HCT116 (cell line): ENCODE measurements around the gene HAUS6. TPM values are rescaled to one million over a fixed set of nuclear protein-coding genes. Genes with fewer than 3 reads are reported as not detected.
"Not testable (repeated sequence)": the region's sequence is repeated elsewhere in the genome, so short reads cannot be mapped to it uniquely, and the experiment has no call there.

Source experiments
- ATAC-seq: fragments of 200-7000 bp; cut with Tn5 transposase; 2 replicates; pipeline ENCODE4 v1.9.1; 2020; ENCODE audit warnings: mild to moderate bottlenecking, moderate library complexity
- BruUV-seq: library from RNA; stranded (reverse); fragments of 400-500 nt; replicated peaks from 2 replicates; lab custom pipeline; 2021; lab: Mats Ljungman, UMichigan
- CTCF ChIA-PET: fragments of 300-600 bp; sonication (Branson Sonifier 250); formaldehyde crosslinking; loops from one replicate; lab custom pipeline; 2021; ENCODE audit warnings: antibody characterized with exemption; lab: Charles Lee
- POLR2A ChIA-PET: fragments of 300-600, 350-600 bp; sonication (Branson Sonifier 250); formaldehyde crosslinking; loops from one replicate; lab custom pipeline; 2021; ENCODE audit warnings: antibody characterized with exemption; lab: Charles Lee
- RAD21 ChIA-PET, 2 experiments: fragments of 300-600 bp; sonication (Branson Sonifier 250); formaldehyde crosslinking; loops; one replicate each; lab custom pipeline; 2023; ENCODE audit warnings: low total read pairs in 2 of 2; ENCODE audit not compliant: uncharacterized antibody in 2 of 2, unreplicated experiment in 2 of 2, low non-redundant PET in 1 of 2; lab: Charles Lee
- DNase-seq: peaks from one replicate; pipeline ENCODE4 v3.0.0-alpha.2; 2010; ENCODE audit warnings: low read depth, low spot score
- H2AFZ ChIP-seq: fragments of 200-600 bp; shearing (Covaris generic), sonication (generic); 2 replicates; pipeline ENCODE4 v1.6.1; 2017; ENCODE audit warnings: low read depth, mixed run types, mixed read lengths, antibody characterized with exemption, low read length; ENCODE audit not compliant: poor library complexity, severe bottlenecking
- H3K27ac ChIP-seq: 2 replicates; pipeline ENCODE4 v1.5.1; 2012; ENCODE audit warnings: low read depth, low read length
- H3K27me3 ChIP-seq: fragments of 200-600 bp; sonication (generic); 2 replicates; pipeline ENCODE4 v1.6.1; 2016; ENCODE audit warnings: mixed run types, low read length, mixed read lengths; ENCODE audit not compliant: insufficient read depth
- H3K36me3 ChIP-seq, 2 experiments: fragments of 200-500 bp in 1 of 2; fragments of 200-600 bp in 1 of 2; sonication (Bioruptor generic) in 1 of 2; sonication (generic) in 1 of 2; 2 replicates each; pipeline versions ENCODE4 v1.5.1 to v1.6.1; 2014 to 2016; ENCODE audit warnings: low read length in 2 of 2, inconsistent platforms in 1 of 2, mixed read lengths in 1 of 2, mixed run types in 1 of 2; ENCODE audit not compliant: insufficient read depth in 2 of 2, control insufficient read depth in 1 of 2
- H3K4me1 ChIP-seq, 2 experiments: fragments of 200-600 bp in 1 of 2; sonication (generic) in 1 of 2; 2 replicates each; pipeline versions ENCODE4 v1.5.1 to v1.6.1; 2012 to 2017; ENCODE audit warnings: low read length in 2 of 2, inconsistent platforms in 1 of 2, mild to moderate bottlenecking in 1 of 2, mixed read lengths in 1 of 2, mixed run types in 1 of 2, moderate library complexity in 1 of 2; ENCODE audit not compliant: insufficient read depth in 2 of 2, control insufficient read depth in 1 of 2
- H3K4me2 ChIP-seq: fragments of 200-600 bp; sonication (generic); 2 replicates; pipeline ENCODE4 v1.6.1; 2017; ENCODE audit warnings: mixed run types, low read length, mixed read lengths
- H3K4me3 ChIP-seq, 2 experiments: fragments of 200-600 bp in 1 of 2; sonication (generic) in 1 of 2; replicated peaks in 1 of 2; 2 replicates each; pipeline ENCODE4 v1.5.1; 2011 to 2016; ENCODE audit warnings: low read length in 2 of 2, control low read depth in 1 of 2, low read depth in 1 of 2, mild to moderate bottlenecking in 1 of 2, mixed read lengths in 1 of 2, mixed run types in 1 of 2
- H3K79me2 ChIP-seq: fragments of 200-600 bp; sonication (generic); 2 replicates; pipeline ENCODE4 v1.6.1; 2017; ENCODE audit warnings: mild to moderate bottlenecking, mixed run types, low read length, moderate library complexity, mixed read lengths; ENCODE audit not compliant: insufficient read depth
- H3K9ac ChIP-seq: fragments of 200-600 bp; sonication (generic); 2 replicates; pipeline ENCODE4 v1.6.1; 2016; ENCODE audit warnings: low read length, mixed read lengths
- H3K9me2 ChIP-seq: fragments of 200-600 bp; sonication (generic), shearing (Covaris generic); 2 replicates; pipeline ENCODE4 v1.6.1; 2017; ENCODE audit warnings: mixed run types, mild to moderate bottlenecking, moderate library complexity; ENCODE audit not compliant: insufficient read depth
- H3K9me3 ChIP-seq, 2 experiments: fragments of 200-500 bp in 1 of 2; fragments of 200-600 bp in 1 of 2; sonication (Bioruptor generic) in 1 of 2; sonication (generic) in 1 of 2; 2 replicates each; pipeline ENCODE4 v1.6.1; 2014 to 2017; ENCODE audit warnings: low read length in 2 of 2, mixed read lengths in 2 of 2, inconsistent platforms in 1 of 2, low read depth in 1 of 2, mild to moderate bottlenecking in 1 of 2, mixed run types in 1 of 2, moderate library complexity in 1 of 2; ENCODE audit not compliant: control insufficient read depth in 1 of 2, insufficient read depth in 1 of 2
- H4K20me1 ChIP-seq: fragments of 200-600 bp; sonication (generic), shearing (Covaris generic); 2 replicates; pipeline ENCODE4 v1.6.1; 2017; ENCODE audit warnings: mixed run types, mild to moderate bottlenecking, moderate library complexity; ENCODE audit not compliant: insufficient read depth
- JUND ChIP-seq: IDR thresholded peaks from 2 replicates; pipeline ENCODE4 v1.6.1; 2012
- YY1 ChIP-seq: IDR thresholded peaks from 2 replicates; pipeline ENCODE4 v1.6.1; 2011; ENCODE audit warnings: low read length, low read depth, moderate library complexity, mild to moderate bottlenecking; ENCODE audit not compliant: insufficient replicate concordance; ENCODE audit errors: extremely low read depth
- ZNF274 ChIP-seq: fragments of 200-500 bp; sonication (Bioruptor generic); IDR thresholded peaks from 2 replicates; pipeline ENCODE4 v1.6.1; 2014; ENCODE audit warnings: mild to moderate bottlenecking, low read depth, low read length, inconsistent platforms
- intact Hi-C: fragments of 100-400 bp; cut with micrococcal nuclease; formaldehyde crosslinking; loops from 2 replicates; pipeline ENCODE4 v1.10.0; 2022
- total RNA-seq: library from RNA; stranded (reverse); gene quantifications from one replicate; pipeline ENCODE4 v1.2.1, GENCODE V29; 2021; ENCODE audit not compliant: unreplicated experiment

The HAUS6 gene
- total RNA-seq, 1 experiment from 2014 or later = 28.8 TPM

GRCh38 chr9:19097431-19097830, 5.3 kb downstream of the HAUS6 start:
- DNase-seq, H3K4me2 ChIP-seq, H3K27me3 ChIP-seq, intact Hi-C loops, BruUV-seq, H3K9me3 ChIP-seq, H3K4me1 ChIP-seq, RAD21 ChIA-PET, H3K27ac ChIP-seq, H3K9me2 ChIP-seq, POLR2A ChIA-PET, H3K4me3 ChIP-seq, H4K20me1 ChIP-seq, H3K9ac ChIP-seq, ATAC-seq, H2AFZ ChIP-seq: not testable (repeated sequence)
- peaks cover 33 to 40% of the 10 kb centered on the region in 2 experiments; a peak in 3 of 4 replicates for H3K36me3 ChIP-seq
- CTCF ChIA-PET = interaction anchor here (1.2 kb wide), 1 partner anchor 12 kb away, joined by 7 read pairs; no protein-coding TSS in a partner anchor
- H3K79me2 ChIP-seq = peaks cover 86% of the 10 kb centered on the region

- no peak overlapping the region for H3K27ac ChIP-seq
- peaks cover 3% of the 10 kb centered on the region; the same call in 1 of the 2 replicates for H4K20me1 ChIP-seq
- H2AFZ ChIP-seq = no peak overlapping the region
- BruUV-seq = no TSS peak
- H3K27me3 ChIP-seq = no peaks in the 10 kb centered on the region
- no peak overlapping the region for H3K4me2 ChIP-seq
- no peak overlapping the region for H3K4me3 ChIP-seq
- peaks cover 51 to 55% of the 10 kb centered on the region in 2 experiments for H3K36me3 ChIP-seq
- peaks cover 36% of the 10 kb centered on the region for H3K79me2 ChIP-seq
- TF ChIP-seq JUND (no peak), YY1 (no peak), ZNF274 (no peak)
- no peaks in the 10 kb centered on the region for H3K4me1 ChIP-seq
- no peaks in the 10 kb centered on the region for H3K9me2 ChIP-seq
- CTCF ChIA-PET = interaction anchor here (1.0 kb wide), 2 partner anchors 87 to 370 kb away, joined by 3 read pairs; no protein-coding TSS in a partner anchor
- ATAC-seq (no peak), DNase-seq (no peak)
- no peaks in the 10 kb centered on the region for H3K9me3 ChIP-seq
- H3K9ac ChIP-seq = no peak overlapping the region
- intact Hi-C loops = no loop called here
- RAD21 ChIA-PET = no interaction called here
- POLR2A ChIA-PET = no interaction called here
Measured at GRCh38 chr9:19087106-19088000, 15.4 kb downstream of the HAUS6 start.
